ENCODE measurements around the gene OR6B1. TPM values are rescaled to one million over a fixed set of nuclear protein-coding genes. Genes with fewer than 3 reads are reported as not detected.

The OR6B1 gene
- total RNA-seq, 2 experiments from 2014 or later: not detected

GRCh38 chr7:143992670-143993069 is 7.5 kb upstream of the OR6B1 start:
- Histone ChIP-seq H3K4me1 (ENCODE audit: insufficient read depth, low read length) (no peaks in the 10 kb centered on the region), H3K36me3 (ENCODE audit: insufficient read depth, low read length) (no peaks in the 10 kb centered on the region), H3K27me3 (ENCODE audit: control insufficient read depth in 1 of 2, insufficient read depth in 2 of 2, low read length in 2 of 2) (peaks cover 0 to 6% of the 10 kb centered on the region in 2 experiments), H3K4me3 (ENCODE audit: low read length) (no peak overlapping the region), H3K9me3 (ENCODE audit: control insufficient read depth in 1 of 2, insufficient read depth in 1 of 2, low read length in 2 of 2) (peaks cover 4 to 9% of the 10 kb centered on the region in 2 experiments), H3K27ac (ENCODE audit: low read depth in 1 of 2, low read length in 2 of 2) (no peak overlapping the region)
- intact Hi-C loops (cut with DNase I, micrococcal nuclease): no loop called here
- no peak for TF ChIP-seq CTCF (IDR thresholded peaks at IDR 0.05)
- H3K27ac Mint-ChIP-seq: no peak overlapping the region
- H3K27me3 Mint-ChIP-seq: peaks cover 18% of the 10 kb centered on the region
- H3K36me3 Mint-ChIP-seq (ENCODE audit: low read depth): no peaks in the 10 kb centered on the region
- H3K4me1 Mint-ChIP-seq (ENCODE audit: low read depth): peaks cover under 1% of the 10 kb centered on the region
- peaks cover 10% of the 10 kb centered on the region for H3K9me3 Mint-ChIP-seq
- POLR2A ChIA-PET: no interaction called here
- CTCF ChIA-PET: no interaction called here
- DNase-seq (no peak), ATAC-seq (ENCODE audit: poor library complexity) (no peak)
- H3K4me3 Mint-ChIP-seq: no peak overlapping the region

GRCh38 chr7:143993924-143994323 is 6.2 kb upstream of the OR6B1 start:
- Histone ChIP-seq H3K36me3 (ENCODE audit: insufficient read depth, low read length) (no peaks in the 10 kb centered on the region), H3K27ac (ENCODE audit: low read depth in 1 of 2, low read length in 2 of 2) (no peak overlapping the region), H3K4me3 (ENCODE audit: low read length) (no peak overlapping the region), H3K27me3 (ENCODE audit: control insufficient read depth in 1 of 2, insufficient read depth in 2 of 2, low read length in 2 of 2) (peaks cover 0 to 6% of the 10 kb centered on the region in 2 experiments), H3K9me3 (ENCODE audit: control insufficient read depth in 1 of 2, insufficient read depth in 1 of 2, low read length in 2 of 2) (peaks cover 4 to 9% of the 10 kb centered on the region in 2 experiments), H3K4me1 (ENCODE audit: insufficient read depth, low read length) (no peaks in the 10 kb centered on the region)
- H3K9me3 Mint-ChIP-seq: peaks cover 8% of the 10 kb centered on the region
- ChIA-PET POLR2A (no interaction called here), CTCF (no interaction called here)
- no peaks in the 10 kb centered on the region for H3K36me3 Mint-ChIP-seq (ENCODE audit: low read depth)
- H3K4me3 Mint-ChIP-seq: no peak overlapping the region
- ATAC-seq (ENCODE audit: poor library complexity) (no peak), DNase-seq (no peak)
- no peak overlapping the region for H3K27ac Mint-ChIP-seq
- no peaks in the 10 kb centered on the region for H3K4me1 Mint-ChIP-seq (ENCODE audit: low read depth)
- intact Hi-C loops (cut with DNase I, micrococcal nuclease): no loop called here
- TF ChIP-seq CTCF (IDR thresholded peaks at IDR 0.05): no peak
- peaks cover 18% of the 10 kb centered on the region for H3K27me3 Mint-ChIP-seq

GRCh38 chr7:144001543-144001942 is 1.4 kb downstream of the OR6B1 start:
- Histone ChIP-seq H3K36me3 (ENCODE audit: insufficient read depth, low read length) (no peaks in the 10 kb centered on the region), H3K27me3 (ENCODE audit: control insufficient read depth in 1 of 2, insufficient read depth in 2 of 2, low read length in 2 of 2) (no peaks in the 10 kb centered on the region), H3K4me1 (ENCODE audit: insufficient read depth, low read length) (no peaks in the 10 kb centered on the region), H3K4me3 (ENCODE audit: low read length) (no peak overlapping the region), H3K27ac (ENCODE audit: low read depth in 1 of 2, low read length in 2 of 2) (no peak overlapping the region), H3K9me3 (ENCODE audit: control insufficient read depth in 1 of 2, insufficient read depth in 1 of 2, low read length in 2 of 2) (no peaks in the 10 kb centered on the region)
- Mint-ChIP-seq H3K27me3 (peaks cover 21% of the 10 kb centered on the region), H3K4me3 (no peak overlapping the region), H3K27ac (no peak overlapping the region), H3K36me3 (ENCODE audit: low read depth) (no peaks in the 10 kb centered on the region), H3K9me3 (no peaks in the 10 kb centered on the region), H3K4me1 (ENCODE audit: low read depth) (no peaks in the 10 kb centered on the region)
- DNase-seq (no peak), ATAC-seq (ENCODE audit: poor library complexity) (no peak)
- ChIA-PET CTCF (no interaction called here), POLR2A (no interaction called here)
- intact Hi-C loops (cut with DNase I, micrococcal nuclease): no loop called here
- TF ChIP-seq CTCF (IDR thresholded peaks at IDR 0.05): no peak

Measured in CD4-positive, alpha-beta T cell (primary cell).